Panc1 (cell line): ENCODE measurements around the gene SERPINA12.

Source experiments
- CTCF ChIP-seq: fragments of 450-650 bp; IDR thresholded peaks from 2 replicates; pipeline ENCODE4 v1.5.1; 2017; ENCODE audit warnings: mild to moderate bottlenecking
- POLR2AphosphoS5 ChIP-seq: IDR thresholded peaks from 2 replicates; pipeline ENCODE4 v1.6.1; 2012; ENCODE audit warnings: mild to moderate bottlenecking, low read depth, low read length, moderate library complexity
- SIN3A ChIP-seq: IDR thresholded peaks from 2 replicates; pipeline ENCODE4 v1.6.1; 2012; ENCODE audit warnings: low read depth, mild to moderate bottlenecking, low read length, moderate library complexity, borderline replicate concordance; ENCODE audit not compliant: insufficient read depth
- TCF7L2 ChIP-seq: IDR thresholded peaks from 2 replicates; pipeline ENCODE4 v1.6.1; 2011; ENCODE audit warnings: mild to moderate bottlenecking, low read depth, low read length, inconsistent platforms

GRCh38 chr14:94540031-94540794 is 30.9 kb upstream of the SERPINA12 start:
- no peak for TF ChIP-seq SIN3A
- no peak for TF ChIP-seq CTCF
- no peak for TF ChIP-seq TCF7L2
- no peak for TF ChIP-seq POLR2AphosphoS5
